Islet of Langerhans (tissue), 1 donor: Measurements from ENCODE around the gene TOM1L2.

Experiments used
- FAIRE-seq: peaks from one replicate; lab custom pipeline; 2011; peaks lifted over from hg19 to GRCh38; lab: Jason Lieb, UNC

Gene TOM1L2

GRCh38 chr17:17848311-17849082 lies 123.7 kb downstream of the TOM1L2 start:
- no peak for FAIRE-seq

- no peak for FAIRE-seq
Measured at GRCh38 chr17:17847726-17848125, 124.5 kb downstream of the TOM1L2 start.

- no peak for FAIRE-seq
Measured at GRCh38 chr17:17847118-17847689, 125.0 kb downstream of the TOM1L2 start.

- FAIRE-seq = no peak
Measured at GRCh38 chr17:17846645-17847044, 125.6 kb downstream of the TOM1L2 start.

GRCh38 chr17:17846003-17846402 lies 126.2 kb downstream of the TOM1L2 start:
- no peak for FAIRE-seq

- no peak for FAIRE-seq
Measured at GRCh38 chr17:17845046-17845775, 127.0 kb downstream of the TOM1L2 start.

GRCh38 chr17:17844500-17844899 lies 127.7 kb downstream of the TOM1L2 start:
- no peak for FAIRE-seq

- no peak for FAIRE-seq
Measured at GRCh38 chr17:17844079-17844478, 128.1 kb downstream of the TOM1L2 start.

GRCh38 chr17:17843096-17843495 lies 129.1 kb downstream of the TOM1L2 start:
- no peak for FAIRE-seq

GRCh38 chr17:17842111-17842876 lies 129.9 kb downstream of the TOM1L2 start:
- FAIRE-seq = no peak

GRCh38 chr17:17841601-17842025 lies 130.6 kb downstream of the TOM1L2 start:
- FAIRE-seq = no peak

GRCh38 chr17:17840751-17841591 lies 131.2 kb downstream of the TOM1L2 start:
- FAIRE-seq = no peak

- FAIRE-seq = no peak
Measured at GRCh38 chr17:17839791-17840707, 132.2 kb downstream of the TOM1L2 start.

GRCh38 chr17:17837966-17838962 lies 133.9 kb downstream of the TOM1L2 start:
- FAIRE-seq = no peak

GRCh38 chr17:17837380-17837821 lies 134.8 kb downstream of the TOM1L2 start:
- no peak for FAIRE-seq

GRCh38 chr17:17836818-17837379 lies 135.3 kb downstream of the TOM1L2 start, which contains the start of gene SREBF1:
Gene SREBF1 (minus strand): TSS chr17:17836986. CDS start chr17:17836817, 169 bp downstream.
- no peak for FAIRE-seq

GRCh38 chr17:17836250-17836817 lies 135.9 kb downstream of the TOM1L2 start:
- no peak for FAIRE-seq
